Measurements from ENCODE around the gene KPNA6.

GRCh38 chr1:32208469-32208868 is 100.6 kb downstream of the KPNA6 start:
- no peak for TF ChIP-seq CTCF (IDR thresholded peaks at IDR 0.05)
- TF ChIP-seq POLR2A (IDR thresholded peaks at IDR 0.05), result no peak

Measured in uterus (tissue), 2 donors.